Hepatocyte (in vitro differentiated cells): ENCODE results near the gene GUCY2D.

Experiments
- CTCF ChIP-seq: fragments of 200-600 bp; sonication (generic); IDR thresholded peaks from 2 replicates; pipeline ENCODE4 v1.5.1; 2016; ENCODE audit warnings: antibody characterized with exemption, mild to moderate bottlenecking; ENCODE audit not compliant: poor library complexity
- EZH2 ChIP-seq: fragments of 200-600 bp; sonication (generic); IDR thresholded peaks from 2 replicates; pipeline ENCODE4 v1.6.1; 2016; ENCODE audit warnings: antibody characterized with exemption, mild to moderate bottlenecking, borderline replicate concordance

DNA sequence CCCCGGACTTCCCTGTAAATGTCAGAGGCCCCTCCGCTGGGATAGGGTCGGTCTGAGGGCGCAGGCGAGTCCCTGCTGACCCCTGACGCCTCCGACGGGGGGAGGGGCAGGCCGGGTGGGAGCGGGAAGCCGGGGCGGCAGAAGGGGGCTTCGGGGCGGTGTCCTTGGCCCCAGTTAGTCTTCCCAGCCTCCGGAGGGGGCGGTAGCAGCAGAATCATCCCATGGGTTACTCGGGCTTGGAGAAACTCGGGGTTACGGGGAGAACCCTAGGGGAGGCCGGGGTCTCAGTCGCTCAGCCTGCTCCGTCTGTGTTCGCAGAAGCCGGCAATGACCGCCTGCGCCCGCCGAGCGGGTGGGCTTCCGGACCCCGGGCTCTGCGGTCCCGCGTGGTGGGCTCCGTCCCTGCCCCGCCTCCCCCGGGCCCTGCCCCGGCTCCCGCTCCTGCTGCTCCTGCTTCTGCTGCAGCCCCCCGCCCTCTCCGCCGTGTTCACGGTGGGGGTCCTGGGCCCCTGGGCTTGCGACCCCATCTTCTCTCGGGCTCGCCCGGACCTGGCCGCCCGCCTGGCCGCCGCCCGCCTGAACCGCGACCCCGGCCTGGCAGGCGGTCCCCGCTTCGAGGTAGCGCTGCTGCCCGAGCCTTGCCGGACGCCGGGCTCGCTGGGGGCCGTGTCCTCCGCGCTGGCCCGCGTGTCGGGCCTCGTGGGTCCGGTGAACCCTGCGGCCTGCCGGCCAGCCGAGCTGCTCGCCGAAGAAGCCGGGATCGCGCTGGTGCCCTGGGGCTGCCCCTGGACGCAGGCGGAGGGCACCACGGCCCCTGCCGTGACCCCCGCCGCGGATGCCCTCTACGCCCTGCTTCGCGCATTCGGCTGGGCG lies 542 bp downstream of the GUCY2D start:
- TF ChIP-seq CTCF (no peak), EZH2 (no peak)
